Skin of body (tissue), 2 donors: Measurements from ENCODE around the gene MSH4. TPM values are rescaled to one million over a fixed set of nuclear protein-coding genes. Genes with fewer than 3 reads are reported as not detected.
"Not testable (repeated sequence)": the region's sequence is repeated elsewhere in the genome, so short reads cannot be mapped to it uniquely, and the experiment has no call there.

Experiments used
- DNase-seq: peaks from one replicate; lab custom pipeline; 2025; lab: John Stamatoyannopoulos, UW
- total RNA-seq: library from RNA; depleted of rRNA; stranded (reverse); fragments of >200 nt; gene quantifications from one replicate; pipeline ENCODE4 v1.2.3, GENCODE V29; 2014

MSH4 gene
- total RNA-seq, 1 donor from 2014 or later: 0.39 TPM

GRCh38 chr1:75795703-75796193 is 934 bp upstream of the MSH4 start:
- no peak for DNase-seq

- DNase-seq: no peak
Measured at GRCh38 chr1:75797273-75797588, 549 bp downstream of the MSH4 start.

DNA sequence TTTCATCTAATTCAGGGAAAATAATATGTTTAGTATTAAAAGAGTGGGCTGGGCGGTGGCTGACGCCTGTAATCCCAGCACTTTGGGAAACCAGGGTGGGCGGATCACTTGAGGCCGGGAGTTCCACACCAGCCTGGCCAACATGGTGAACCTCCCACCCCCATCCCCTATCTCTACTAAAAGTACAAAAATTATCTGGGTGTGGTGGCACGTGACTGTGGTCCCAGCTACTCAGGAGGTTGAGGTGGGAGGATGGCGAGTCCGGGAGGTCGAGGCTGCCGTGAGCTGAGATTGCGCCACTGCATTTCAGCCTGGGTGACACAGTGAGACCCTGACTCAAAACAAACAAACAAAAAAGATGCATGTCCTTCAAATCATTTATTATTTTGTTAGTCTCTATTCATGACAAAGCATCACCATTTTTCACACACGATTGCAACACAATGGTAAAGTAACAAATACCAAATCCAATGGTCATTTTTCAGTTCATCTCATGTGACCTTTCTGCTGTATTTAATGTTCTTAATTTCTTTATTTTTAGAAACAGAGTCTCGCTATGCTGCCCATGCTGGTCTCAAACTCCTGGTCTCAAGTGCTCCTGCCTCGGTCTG is 1.0 kb downstream of the MSH4 start:
- no peak for DNase-seq

GRCh38 chr1:75801480-75801879 is 4.8 kb downstream of the MSH4 start:
- DNase-seq: not testable (repeated sequence)

GRCh38 chr1:75808921-75809320 is 12.2 kb downstream of the MSH4 start:
- DNase-seq: no peak

GRCh38 chr1:75810113-75810512 is 13.4 kb downstream of the MSH4 start:
- DNase-seq: not testable (repeated sequence)

DNA sequence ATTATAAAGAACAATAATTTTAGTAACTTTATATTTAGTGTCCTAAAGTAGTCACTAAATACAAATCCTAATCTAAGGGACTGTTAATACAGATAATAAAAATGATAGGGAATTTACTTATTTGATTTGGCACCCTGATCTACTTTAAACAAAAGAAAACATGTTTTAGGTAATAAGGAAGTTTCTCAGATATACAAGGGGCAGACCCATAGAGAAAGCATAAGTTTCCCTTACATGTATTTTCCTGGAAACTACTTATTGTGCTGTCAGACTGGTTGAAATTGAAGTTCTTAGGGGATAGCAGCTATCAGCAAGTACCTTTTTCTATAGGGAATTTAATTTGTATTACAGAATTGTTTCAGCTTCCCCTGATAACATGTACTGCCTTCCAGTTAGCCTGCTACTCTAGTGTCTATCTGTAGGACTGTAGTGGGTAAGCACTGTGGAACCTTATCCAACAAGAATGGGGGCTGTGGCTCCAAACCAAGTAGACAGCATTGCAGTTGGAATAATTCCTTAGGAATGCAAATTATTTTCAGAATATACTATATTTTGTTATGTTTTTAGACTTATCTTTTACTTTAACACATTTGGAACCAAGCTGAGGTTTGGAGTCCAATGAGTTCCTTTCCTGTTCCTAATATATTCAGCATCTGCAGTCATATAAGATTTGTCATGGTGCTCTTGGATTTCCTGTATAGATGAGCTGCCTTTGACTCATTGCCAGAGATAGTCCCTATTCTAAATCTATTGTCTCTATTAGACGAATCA is 14.7 kb downstream of the MSH4 start:
- DNase-seq: no peak

- DNase-seq: no peak
Measured at GRCh38 chr1:75812065-75812464, 15.4 kb downstream of the MSH4 start.

DNA sequence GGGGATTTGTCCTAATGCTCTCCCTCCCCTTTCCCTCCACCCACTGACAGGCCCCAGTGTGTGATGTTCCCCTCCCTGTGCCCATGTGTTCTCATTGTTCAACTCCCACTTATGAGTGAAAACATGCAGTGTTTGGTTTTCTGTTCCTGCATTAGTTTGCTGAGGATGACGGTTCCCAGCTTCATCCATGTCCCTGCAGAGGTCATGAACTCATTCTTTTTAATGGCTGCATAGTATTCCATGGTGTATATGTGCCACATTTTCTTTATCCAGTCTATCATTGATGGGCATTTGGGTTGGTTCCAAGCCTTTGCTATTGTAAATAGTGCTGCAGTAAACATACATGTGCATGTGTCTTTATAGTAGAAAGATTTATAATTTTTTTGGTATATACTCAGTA is 26.9 kb downstream of the MSH4 start:
- not testable (repeated sequence) for DNase-seq

DNA sequence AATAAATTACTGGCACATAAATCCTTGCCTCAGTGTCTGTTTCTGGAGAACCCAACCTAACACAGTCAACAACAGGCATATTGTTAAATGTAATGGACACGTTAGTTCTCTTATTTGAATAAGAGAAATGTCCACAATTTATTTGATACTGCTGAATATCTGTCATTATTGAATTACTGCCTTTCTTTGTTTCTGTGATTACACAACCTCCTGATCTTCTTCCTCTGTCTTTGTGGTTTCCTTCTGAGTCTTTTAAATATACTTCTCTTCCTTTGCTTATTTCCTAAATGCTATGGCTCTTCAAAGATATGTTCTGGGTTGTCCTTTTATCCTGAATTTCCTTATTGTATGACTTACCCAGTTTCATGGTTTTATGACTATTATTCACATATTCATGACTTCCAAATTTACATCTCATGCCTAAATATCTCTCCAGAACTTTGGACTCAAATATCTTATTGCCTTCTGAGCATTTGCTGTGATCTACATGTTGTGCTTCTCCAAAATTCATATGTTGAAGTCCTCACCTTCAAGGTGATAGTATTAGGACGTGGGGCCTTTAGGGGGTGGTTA is 39.9 kb downstream of the MSH4 start:
- DNase-seq: no peak

DNA sequence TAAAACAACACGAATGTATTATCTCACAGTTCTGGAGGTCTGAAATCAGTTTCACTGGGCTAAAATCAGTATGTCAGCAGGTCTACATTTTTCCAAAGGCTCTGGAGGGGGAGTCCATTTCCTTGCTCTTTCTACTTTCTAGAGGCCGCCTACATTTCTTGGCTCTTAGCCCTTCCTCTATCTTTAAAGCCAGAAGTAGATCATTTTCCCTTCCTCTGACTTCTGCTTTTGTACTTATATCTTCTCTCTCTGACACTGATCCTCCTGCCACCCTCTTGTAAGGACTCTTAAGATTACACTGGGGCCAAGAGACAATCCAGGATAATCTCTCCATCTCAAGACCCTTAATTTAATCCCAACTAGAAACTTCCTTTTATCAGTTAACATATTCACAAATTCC is 41.4 kb downstream of the MSH4 start:
- no peak for DNase-seq

DNA sequence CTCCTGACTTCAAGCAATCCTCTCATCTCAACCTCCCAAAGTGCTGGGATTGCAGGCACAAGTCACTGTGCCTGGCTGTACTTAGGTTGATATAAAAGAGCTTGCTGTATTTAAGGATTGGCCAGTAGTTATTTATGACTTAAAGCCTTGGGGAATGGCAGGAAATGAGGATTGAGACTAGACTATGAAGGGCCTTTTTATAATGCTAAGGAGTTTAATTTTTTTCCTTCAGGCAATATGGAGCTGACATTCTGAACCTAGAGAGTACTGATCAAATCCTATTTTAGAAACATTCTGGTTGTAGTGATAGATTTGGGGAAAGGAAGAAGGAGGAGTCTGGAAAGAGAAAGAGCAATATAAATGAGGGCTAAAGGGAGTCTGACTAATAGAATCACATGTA is 44.7 kb downstream of the MSH4 start:
- DNase-seq: no peak

DNA sequence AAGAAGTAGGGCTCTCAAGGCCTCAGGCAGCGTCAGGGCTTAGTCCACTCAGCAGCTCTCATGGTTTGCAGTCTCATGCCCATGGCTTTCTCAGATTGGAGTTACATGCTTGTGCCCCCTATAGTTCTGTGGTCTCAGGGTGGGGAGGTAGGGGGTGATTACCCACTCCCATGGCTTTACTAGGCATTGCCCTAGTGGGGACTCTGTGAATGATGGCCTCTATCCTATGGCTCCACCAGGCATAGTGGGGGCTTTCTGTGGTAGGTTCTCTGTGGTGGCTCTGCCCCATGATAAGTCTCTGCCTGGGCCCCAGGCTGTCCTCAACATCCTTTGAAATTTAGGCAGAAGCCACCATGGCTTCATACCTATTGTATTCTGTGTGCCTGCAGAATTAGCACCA is 48.9 kb downstream of the MSH4 start:
- no peak for DNase-seq

- no peak for DNase-seq
Measured at GRCh38 chr1:75855010-75855409, 58.3 kb downstream of the MSH4 start.

DNA sequence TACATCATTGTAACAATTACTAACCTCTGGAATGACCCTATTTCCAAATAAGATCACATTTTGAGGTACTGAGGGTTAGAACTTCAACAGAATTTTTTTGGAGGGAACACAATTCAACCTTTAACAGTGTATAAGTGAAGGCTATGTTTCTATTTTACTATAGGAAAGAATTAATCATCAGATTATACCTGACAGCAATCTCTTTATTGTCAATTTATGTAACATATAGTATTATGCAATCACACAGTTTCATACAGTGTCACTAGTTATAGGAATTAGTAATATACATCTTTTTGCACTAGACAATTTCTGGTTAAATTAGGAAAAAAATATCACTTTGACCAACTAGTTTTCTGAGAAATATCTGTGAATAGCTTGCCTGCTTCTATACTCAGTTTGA is 59.1 kb downstream of the MSH4 start:
- DNase-seq: no peak

- no peak for DNase-seq
Measured at GRCh38 chr1:75861831-75862230, 65.1 kb downstream of the MSH4 start.

- DNase-seq: no peak
Measured at GRCh38 chr1:75870951-75871350, 74.3 kb downstream of the MSH4 start.

DNA sequence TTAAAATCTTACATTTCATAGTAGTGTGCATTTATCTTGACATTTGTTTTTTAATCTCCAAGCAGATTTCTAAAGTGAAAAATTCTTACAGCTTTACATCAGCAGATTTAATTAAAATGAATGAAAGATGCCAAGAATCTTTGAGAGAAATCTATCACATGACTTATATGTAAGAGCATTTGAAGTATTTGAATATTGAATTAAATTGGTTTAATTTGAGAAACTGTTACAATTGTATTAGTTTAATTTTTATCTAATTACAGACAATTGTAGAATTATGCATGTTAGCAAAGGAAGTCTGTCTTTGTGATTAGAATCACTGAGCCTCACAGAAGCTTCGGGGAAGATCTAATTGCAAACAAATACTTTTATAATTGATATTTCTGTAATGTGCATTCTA is 83.3 kb downstream of the MSH4 start:
- no peak for DNase-seq

DNA sequence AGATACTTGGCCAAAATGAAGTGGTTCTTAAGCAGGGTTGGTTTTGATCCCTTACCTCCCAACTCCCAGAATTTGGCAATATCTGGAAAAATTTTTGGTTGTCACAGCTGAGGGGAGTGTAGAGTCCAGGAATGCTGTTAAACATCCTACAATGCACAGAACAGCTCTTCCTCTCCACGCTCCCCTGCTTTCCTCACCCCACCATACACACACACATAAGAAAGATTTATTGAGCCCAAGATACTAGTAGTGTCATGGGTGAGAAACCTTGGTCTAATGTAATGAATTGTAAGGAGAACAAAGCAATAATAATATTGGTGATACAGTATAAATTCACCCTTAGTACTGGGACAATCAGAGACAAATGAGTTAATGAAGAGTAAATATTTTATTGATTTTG is 87.8 kb downstream of the MSH4 start:
- no peak for DNase-seq

- DNase-seq: no peak
Measured at GRCh38 chr1:75901371-75901770, 104.7 kb downstream of the MSH4 start.

- peak; percentile 4 for DNase-seq
Measured at GRCh38 chr1:75908717-75909152, 112.1 kb downstream of the MSH4 start.

GRCh38 chr1:75916834-75917233 is 120.2 kb downstream of the MSH4 start:
- no peak for DNase-seq

DNA sequence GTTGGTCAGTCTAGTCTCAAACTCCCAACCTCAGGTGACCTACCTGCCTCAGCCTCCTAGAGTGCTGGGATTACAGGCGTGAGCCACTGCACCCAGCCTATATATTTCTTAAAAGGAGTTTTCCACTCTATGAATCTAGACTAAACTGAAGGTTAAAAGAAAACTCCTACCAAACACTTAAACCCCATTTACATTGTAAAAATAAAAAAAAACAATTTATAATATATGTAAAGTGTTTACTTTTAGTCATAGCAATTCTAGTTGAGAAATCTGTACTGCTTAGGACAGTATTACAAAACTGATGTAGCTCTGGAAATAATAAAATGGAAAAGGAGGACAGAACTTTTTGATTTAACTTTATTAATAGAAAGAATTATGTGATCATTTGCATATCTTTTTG is 126.0 kb downstream of the MSH4 start:
- no peak for DNase-seq
